ENCODE data around the gene KCND1.

KCND1 gene

DNA sequence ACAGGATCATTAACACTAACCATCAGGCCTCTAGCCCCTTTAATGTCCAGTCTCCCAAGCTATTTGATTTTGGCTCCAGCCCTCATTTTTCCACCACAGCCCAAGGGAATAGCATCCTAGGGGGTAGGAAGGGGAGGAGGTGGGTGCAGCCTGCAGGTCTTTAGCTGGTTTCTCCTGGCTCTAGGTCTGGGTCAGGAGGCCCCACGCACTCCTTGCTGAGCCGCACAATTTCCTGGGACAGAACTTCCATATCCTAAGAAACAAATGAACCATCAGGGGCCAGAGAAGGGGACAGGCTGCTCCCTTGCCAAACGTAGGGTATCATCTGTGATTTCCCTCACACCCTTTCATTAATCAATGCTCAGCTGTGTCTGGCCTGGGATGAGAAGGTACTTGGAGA, 2.4 kb upstream of the KCND1 start:
- no peak for DNase-seq

DNA sequence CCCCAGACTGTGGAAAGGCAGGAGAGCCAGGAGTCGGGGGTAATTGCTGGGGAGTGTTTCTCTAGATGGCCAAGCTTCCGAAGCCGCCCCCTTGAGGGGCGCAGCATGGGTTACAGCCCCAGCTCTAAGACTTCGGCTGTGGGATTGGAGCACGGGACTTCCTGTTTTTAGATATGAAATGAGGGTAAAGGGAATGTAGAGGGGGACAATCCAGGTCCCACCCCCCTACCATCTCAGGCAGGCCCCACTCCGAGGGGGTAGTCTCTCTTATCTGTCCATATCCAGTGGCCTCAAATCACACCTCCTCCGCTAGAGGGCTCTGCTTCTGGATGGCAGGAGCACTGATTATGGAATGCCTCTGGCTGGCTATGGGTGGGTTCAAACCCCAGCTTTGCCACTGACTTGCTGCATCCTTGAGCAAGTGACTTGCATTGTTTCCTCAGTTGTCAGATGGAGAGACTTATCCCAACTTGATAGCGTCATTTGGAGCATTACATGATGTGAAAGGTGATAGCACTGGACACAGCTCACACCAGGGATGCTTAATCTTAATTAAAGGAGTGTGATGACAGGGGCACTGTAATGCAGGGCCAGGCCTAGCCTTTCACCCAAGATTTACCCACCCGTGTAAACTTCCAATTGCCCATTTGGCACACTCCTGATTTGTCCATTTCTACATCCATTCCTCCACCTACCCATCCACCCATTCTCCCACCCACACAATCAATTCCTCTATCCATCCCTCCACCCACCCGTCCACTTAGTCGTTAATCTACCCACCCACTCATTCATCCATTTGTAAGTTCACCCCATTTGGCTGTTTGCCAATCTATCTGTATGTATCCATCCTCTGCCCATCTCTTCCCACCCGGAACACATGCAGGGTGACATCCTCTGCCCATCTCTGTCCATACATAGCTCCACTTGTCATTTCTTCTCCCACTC, 848 bp upstream of the KCND1 start:
- DNase-seq: peak; percentile 26

GRCh38 chrX:48969471-48969870, 2.2 kb downstream of the KCND1 start:
- no peak for DNase-seq

DNA sequence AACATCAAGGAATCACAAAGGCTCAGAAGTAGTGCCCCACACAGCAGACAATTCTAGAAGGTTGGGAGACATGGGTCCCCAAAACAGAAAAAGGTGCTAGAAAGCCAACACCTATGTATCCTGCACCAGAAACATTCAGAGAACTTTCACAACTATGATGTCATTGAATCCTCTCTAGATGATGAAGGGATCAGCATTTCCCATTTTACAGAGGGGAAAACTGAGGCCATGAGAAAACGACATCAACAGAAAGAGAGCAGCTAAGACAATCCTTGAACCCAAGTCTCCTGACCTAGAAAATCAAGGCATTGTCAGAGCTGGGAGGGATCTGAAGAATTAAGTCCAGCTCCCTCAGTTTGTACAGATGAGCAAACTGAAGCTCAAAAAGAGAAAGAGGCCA, 3.3 kb downstream of the KCND1 start:
- no peak for DNase-seq

- DNase-seq: no peak
Measured at GRCh38 chrX:48966796-48967579, 4.7 kb downstream of the KCND1 start.

DNA sequence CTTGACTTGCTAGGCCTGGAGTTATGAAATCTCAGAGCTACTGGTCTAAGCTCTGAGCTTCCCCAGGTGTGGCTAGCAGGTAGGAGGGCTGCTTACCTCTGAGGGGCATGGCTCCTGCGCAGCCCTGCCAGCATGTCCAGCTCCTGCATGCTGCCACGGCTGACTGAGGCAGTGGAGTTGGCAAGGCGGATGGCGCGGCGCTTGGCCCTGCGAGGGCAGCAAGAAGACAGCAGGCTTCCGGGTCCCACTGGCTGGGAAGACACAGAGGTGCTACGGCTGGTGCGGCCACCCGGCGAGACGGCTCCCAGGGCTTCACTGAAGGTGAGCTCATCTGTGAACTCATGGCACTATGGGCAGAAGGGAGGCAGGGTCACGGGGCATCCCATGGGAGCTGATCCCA, 5.7 kb downstream of the KCND1 start:
- no peak for DNase-seq

GRCh38 chrX:48961585-48962091, 10.0 kb downstream of the KCND1 start:
- DNase-seq: no peak

GRCh38 chrX:48960291-48960690, 11.4 kb downstream of the KCND1 start:
- DNase-seq: no peak

DNA sequence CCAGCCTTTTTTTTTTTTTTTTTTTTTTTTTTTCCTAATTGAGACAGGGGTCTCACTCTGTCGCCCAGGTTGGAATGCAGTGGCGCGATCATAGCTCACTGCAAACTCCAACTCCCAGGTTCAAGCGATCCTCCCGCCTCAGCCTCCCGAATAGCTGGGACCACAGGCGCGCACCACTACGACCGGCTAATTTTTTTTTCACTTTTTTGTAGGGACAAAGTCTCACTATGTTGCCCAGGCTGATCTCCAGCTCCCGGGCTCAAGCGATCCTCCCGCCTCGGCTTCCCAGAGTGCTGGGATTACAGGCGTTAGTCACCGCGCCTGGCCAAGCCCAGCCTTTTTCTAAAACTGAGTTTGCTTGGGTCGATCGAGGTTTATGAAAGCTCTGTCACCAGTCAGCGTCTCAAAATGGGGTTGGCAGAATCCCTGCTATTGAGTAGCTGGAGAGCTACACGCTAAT, 13.0 kb downstream of the KCND1 start:
- DNase-seq: peak; percentile 30

- DNase-seq: peak; percentile 91
Measured at GRCh38 chrX:48957827-48958634, 13.6 kb downstream of the KCND1 start.

DNA sequence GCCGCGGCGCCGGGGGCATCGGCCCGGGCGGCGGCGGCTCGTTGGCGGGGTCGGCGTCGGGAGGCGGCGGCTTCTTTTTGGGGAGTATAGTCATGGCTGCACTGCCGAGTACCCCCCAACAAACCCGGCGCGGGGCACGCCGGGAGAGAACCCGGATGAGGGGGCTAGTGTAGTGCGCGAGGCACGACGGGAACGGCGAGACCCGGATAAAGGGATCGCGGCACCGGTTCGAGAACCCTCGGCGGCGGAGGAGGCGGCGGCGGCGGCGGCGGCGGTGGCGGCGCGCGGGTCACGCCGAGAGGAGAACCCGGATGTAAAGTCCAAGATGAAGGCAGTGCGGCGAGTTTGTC, 14.2 kb downstream of the KCND1 start, which contains the start of gene OTUD5:
Gene OTUD5, minus strand, starts transcription at position 131 of the 350 bp plus-strand sequence. Its CDS starts 37 bp downstream, at position 94.
- peak; percentile 81 for DNase-seq

DNA sequence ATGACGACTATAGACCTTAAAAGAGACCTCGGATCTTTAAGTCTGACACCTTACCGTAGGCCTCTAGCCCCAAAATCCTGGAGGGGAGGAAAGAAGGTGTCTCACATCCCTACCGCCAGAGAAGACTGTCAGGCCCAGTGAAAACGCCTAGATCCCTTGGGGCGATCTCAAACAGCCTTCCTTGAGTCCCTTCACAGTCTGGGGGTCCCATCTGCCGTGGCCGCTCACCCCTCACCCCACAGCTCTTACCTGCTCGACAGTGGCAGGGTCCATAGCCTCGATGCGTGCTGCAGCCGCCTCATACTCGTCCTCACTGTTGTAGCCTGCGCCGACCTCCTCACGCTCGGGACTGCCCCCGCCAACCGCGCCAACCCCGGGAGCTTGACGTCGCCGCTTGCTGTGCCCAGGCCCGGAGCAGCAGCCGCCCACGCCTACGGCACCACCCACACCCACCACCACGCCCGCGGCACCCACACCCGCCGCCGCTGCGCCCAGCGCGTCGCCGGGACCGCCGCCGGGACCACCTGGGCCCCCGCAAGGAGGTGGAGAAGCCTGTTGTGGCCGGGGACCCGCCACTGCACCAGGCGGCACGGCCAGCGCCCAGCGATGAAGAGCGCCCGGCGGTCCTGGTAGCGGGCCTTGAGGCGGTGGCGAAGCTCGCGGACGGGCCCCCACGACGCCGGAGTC, 14.8 kb downstream of the KCND1 start:
- DNase-seq: peak; percentile 69

- no peak for DNase-seq
Measured at GRCh38 chrX:48948589-48948988, 23.1 kb downstream of the KCND1 start.

DNA sequence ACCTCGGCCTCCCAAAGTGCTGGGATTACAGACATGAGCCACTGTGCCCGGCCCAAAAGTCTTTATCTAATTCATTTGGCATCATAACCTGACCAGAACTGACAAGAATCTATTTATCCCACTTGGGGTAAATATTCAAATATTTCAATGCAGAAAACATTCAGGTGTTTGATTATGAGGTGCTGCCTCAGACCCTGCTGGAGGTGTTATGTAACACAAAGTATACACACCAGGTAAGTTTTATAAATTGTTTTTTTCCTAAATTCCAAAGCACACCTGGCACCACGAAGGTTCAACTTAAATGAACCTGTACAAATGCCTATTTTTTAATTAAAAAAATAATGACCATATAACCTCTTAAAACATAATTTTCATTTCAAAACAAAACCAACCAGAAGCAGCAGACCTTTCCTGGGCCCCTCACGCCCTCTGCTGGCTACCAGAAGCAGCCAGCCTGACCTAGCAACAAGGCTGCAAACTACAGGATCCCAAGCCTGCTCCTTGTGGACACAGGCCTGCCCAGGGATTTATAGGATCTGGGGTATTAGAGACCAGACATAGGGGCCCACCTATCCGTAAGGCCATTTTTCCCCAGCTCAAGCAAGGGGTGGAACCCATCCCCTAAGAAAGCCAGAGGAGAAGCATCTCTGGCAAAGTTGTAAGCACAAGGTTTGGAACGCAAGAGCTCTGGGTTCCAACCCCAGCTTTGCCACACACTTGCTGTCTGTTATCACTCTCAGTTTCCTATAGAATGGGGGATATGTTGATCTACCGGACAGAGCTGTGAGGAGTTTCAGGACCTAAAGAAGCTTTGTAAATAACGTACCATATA, 25.9 kb downstream of the KCND1 start:
- DNase-seq: peak; percentile 55

- peak; percentile 11 for DNase-seq
Measured at GRCh38 chrX:48942895-48943294, 28.7 kb downstream of the KCND1 start.

DNA sequence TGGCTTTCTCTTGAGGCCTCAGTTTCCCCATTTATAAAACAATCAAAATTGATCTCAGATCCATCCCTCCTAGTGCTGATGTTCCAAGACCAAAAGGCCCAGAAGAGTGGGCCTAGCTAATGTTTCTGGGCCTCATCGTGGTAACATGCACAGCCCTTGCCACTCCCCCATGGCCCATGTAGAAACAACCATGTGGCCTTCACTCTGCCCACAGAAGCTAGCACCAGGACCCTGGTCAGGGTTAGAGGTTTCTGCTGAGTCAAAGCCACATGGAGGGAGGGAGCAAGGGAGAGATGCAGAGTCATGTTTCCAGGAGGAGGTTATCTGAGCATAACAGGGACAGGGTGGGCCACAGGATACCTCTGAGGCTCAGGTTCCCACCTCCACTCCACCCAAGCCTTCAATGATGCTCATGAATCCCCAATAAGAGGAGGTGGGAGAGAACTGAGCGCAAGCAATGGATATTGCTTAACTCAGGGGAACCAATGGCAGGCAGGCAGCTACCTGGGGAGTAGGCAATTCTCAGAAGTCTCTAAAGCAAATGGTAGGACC, 31.2 kb downstream of the KCND1 start:
- no peak for DNase-seq

- peak; percentile 15 for DNase-seq
Measured at GRCh38 chrX:48939524-48940228, 32.0 kb downstream of the KCND1 start.

GRCh38 chrX:48938721-48939425, 32.8 kb downstream of the KCND1 start:
- peak; percentile 79 for DNase-seq

All from activated naive CD4-positive, alpha-beta T cell treated with Interleukin-2 at 50 U/mL for 16 hours (primary cell).